Stomach smooth muscle (tissue), 2 donors: Measurements from ENCODE around the gene TMPRSS3.

Source experiments
- H3K27ac ChIP-seq: one replicate; pipeline ENCODE4 v1.7.0; 2013; ENCODE audit warnings: mild to moderate bottlenecking, low read length, inconsistent platforms
- H3K27me3 ChIP-seq, 2 donors: one replicate each; pipeline ENCODE4 v1.7.0; 2013; ENCODE audit warnings: low read length in 2 of 2; ENCODE audit not compliant: insufficient read depth in 2 of 2, control insufficient read depth in 1 of 2
- H3K36me3 ChIP-seq, 2 donors: one replicate each; pipeline ENCODE4 v1.7.0; 2013; ENCODE audit warnings: low read length in 2 of 2; ENCODE audit not compliant: control insufficient read depth in 2 of 2, insufficient read depth in 2 of 2
- H3K4me1 ChIP-seq: one replicate; pipeline ENCODE4 v1.7.0; 2013; ENCODE audit warnings: low read length; ENCODE audit not compliant: control insufficient read depth, insufficient read depth
- H3K4me3 ChIP-seq, 2 donors: one replicate each; pipeline ENCODE4 v1.7.0; 2013; ENCODE audit warnings: low read length in 2 of 2
- H3K9ac ChIP-seq, 2 donors: one replicate each; pipeline ENCODE4 v1.7.0; 2013; ENCODE audit warnings: low read length in 2 of 2, mild to moderate bottlenecking in 1 of 2
- H3K9me3 ChIP-seq, 2 donors: one replicate each; pipeline ENCODE4 v1.7.0; 2013; ENCODE audit warnings: low read length in 2 of 2; ENCODE audit not compliant: control insufficient read depth in 2 of 2
- donor health status: healthy.
- donor health status: Pancreatic carcinoma.

Gene TMPRSS3

DNA sequence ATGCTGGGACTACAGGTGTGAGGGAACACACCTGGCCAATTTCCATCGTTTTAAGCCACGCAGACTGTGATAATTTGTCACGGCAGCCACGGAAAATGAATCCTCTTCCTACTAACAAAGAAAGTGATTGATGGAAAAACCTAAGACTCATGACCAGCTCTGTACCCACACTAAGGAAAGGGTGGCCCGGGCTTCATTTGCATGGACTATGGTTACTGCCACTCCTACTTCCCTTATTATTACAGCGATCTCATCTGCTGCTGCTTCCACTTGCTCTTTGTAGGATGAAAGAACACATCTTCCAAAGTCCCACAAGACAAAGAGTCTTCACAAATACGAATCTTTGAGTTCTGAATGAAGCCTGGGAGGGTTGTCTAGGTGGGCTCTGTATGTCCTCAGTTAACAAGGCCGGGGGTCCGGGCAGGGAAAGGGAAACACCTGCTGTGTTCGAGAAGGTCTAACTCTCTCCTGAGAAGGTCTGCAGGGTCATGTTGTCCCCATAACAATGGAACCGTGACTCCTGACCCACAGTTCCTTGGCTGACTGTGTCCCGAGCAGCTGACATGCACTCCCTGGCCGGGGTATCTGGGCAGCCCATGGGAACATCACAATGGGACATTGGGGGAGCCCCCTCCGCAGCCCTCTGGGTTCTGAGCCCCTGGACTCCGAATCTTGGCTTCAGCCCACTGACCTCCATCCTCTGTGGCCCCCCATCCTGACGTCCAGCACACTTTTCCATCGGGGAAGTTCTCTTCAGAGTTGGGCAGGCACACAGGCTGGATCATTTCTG, 16.2 kb downstream of the TMPRSS3 start:
- Histone ChIP-seq H3K4me1 (no peaks in the 10 kb centered on the region), H3K4me3 (no peak overlapping the region), H3K27me3 (peaks cover 7 to 20% of the 10 kb centered on the region in 2 donors), H3K27ac (no peak overlapping the region), H3K9ac (no peak overlapping the region), H3K9me3 (peaks cover 4 to 11% of the 10 kb centered on the region in 2 donors), H3K36me3 (no peaks in the 10 kb centered on the region)

DNA sequence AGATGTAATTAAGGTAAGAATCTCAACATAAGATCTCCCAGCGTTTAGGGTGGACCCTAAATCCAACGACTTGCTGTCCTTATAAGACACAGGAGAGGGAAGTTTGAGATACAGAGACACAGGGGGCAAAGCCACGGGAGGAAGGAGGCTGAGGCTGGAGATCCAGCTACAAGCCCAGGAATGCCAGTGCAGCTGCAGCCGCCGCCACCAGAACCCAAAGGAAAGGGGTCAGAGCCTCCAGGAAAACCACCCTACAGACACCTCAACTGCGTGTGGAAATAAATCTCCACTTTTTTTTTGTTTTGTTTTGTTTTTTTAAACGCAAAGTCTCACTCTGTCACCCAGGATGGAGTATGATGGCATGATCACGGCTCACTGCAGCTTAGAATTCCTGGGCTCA, 17.4 kb downstream of the TMPRSS3 start:
- Histone ChIP-seq H3K36me3 (no peaks in the 10 kb centered on the region), H3K4me1 (no peaks in the 10 kb centered on the region), H3K9me3 (peaks cover 4 to 11% of the 10 kb centered on the region in 2 donors), H3K4me3 (no peak overlapping the region), H3K9ac (no peak overlapping the region), H3K27ac (no peak overlapping the region), H3K27me3 (peaks cover 9 to 21% of the 10 kb centered on the region in 2 donors)

- Histone ChIP-seq H3K9ac (no peak overlapping the region), H3K27ac (no peak overlapping the region), H3K9me3 (peaks cover 4 to 11% of the 10 kb centered on the region in 2 donors), H3K36me3 (no peaks in the 10 kb centered on the region), H3K4me3 (no peak overlapping the region), H3K27me3 (peaks cover 9 to 19% of the 10 kb centered on the region in 2 donors), H3K4me1 (no peaks in the 10 kb centered on the region)
Observed at GRCh38 chr21:42377951-42378340, 17.9 kb downstream of the TMPRSS3 start.

DNA sequence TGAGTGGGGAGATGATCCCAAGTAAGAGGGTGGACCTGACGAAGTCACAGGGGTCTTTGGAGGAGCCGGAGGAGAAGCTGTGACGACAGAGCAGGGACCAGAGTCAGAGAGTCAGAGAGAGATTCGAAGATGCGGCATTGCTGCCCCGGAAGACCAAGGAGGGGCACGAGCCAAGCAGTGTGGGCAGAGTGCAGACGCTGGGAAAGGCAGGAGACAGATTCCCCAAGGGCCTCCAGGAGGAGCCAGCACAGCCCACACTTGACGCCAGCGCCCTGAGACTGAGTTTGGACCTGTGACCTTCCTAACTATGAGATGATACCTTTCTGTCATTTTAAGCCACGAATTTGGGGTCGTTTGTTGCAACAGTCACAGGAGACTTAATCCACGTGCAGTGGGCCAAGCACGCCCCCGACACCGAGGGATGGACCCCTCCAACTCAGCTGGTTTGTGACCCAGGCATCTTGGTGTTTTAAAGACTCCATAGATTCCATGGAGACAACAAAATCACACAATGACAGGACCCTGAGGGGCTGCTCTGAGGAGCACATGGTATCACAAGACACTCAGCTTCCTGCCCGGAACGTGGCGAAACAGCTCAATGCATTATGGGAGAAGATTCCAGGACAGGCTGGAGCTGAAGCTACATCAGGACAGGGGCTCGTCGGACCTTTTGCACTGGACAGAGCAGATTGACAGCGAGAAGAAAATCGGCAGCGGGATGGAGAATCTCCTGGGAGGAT, 18.5 kb downstream of the TMPRSS3 start:
- H3K9ac ChIP-seq = no peak overlapping the region
- no peaks in the 10 kb centered on the region for H3K36me3 ChIP-seq
- no peaks in the 10 kb centered on the region for H3K4me1 ChIP-seq
- H3K4me3 ChIP-seq = no peak overlapping the region
- no peak overlapping the region for H3K27ac ChIP-seq
- peaks cover 4 to 11% of the 10 kb centered on the region in 2 donors for H3K9me3 ChIP-seq
- H3K27me3 ChIP-seq = peaks cover 9 to 18% of the 10 kb centered on the region in 2 donors

- Histone ChIP-seq H3K27me3 (peaks cover 9 to 16% of the 10 kb centered on the region in 2 donors), H3K9ac (no peak overlapping the region), H3K27ac (no peak overlapping the region), H3K4me1 (no peaks in the 10 kb centered on the region), H3K36me3 (no peaks in the 10 kb centered on the region), H3K4me3 (no peak overlapping the region), H3K9me3 (peaks cover 0 to 3% of the 10 kb centered on the region in 2 donors)
Observed at GRCh38 chr21:42376338-42376982, 19.4 kb downstream of the TMPRSS3 start.

- H3K4me1 ChIP-seq = no peaks in the 10 kb centered on the region
- no peak overlapping the region for H3K9ac ChIP-seq
- no peak overlapping the region for H3K4me3 ChIP-seq
- no peaks in the 10 kb centered on the region for H3K9me3 ChIP-seq
- no peaks in the 10 kb centered on the region for H3K36me3 ChIP-seq
- no peak overlapping the region for H3K27ac ChIP-seq
- H3K27me3 ChIP-seq = peaks cover 9 to 16% of the 10 kb centered on the region in 2 donors
Observed at GRCh38 chr21:42375966-42376337, 19.9 kb downstream of the TMPRSS3 start.

GRCh38 chr21:42375506-42375905, 20.3 kb downstream of the TMPRSS3 start:
- Histone ChIP-seq H3K27me3 (peaks cover 9 to 17% of the 10 kb centered on the region in 2 donors), H3K9ac (no peak overlapping the region), H3K9me3 (no peaks in the 10 kb centered on the region), H3K36me3 (no peaks in the 10 kb centered on the region), H3K4me1 (no peaks in the 10 kb centered on the region), H3K27ac (no peak overlapping the region), H3K4me3 (no peak overlapping the region)

DNA sequence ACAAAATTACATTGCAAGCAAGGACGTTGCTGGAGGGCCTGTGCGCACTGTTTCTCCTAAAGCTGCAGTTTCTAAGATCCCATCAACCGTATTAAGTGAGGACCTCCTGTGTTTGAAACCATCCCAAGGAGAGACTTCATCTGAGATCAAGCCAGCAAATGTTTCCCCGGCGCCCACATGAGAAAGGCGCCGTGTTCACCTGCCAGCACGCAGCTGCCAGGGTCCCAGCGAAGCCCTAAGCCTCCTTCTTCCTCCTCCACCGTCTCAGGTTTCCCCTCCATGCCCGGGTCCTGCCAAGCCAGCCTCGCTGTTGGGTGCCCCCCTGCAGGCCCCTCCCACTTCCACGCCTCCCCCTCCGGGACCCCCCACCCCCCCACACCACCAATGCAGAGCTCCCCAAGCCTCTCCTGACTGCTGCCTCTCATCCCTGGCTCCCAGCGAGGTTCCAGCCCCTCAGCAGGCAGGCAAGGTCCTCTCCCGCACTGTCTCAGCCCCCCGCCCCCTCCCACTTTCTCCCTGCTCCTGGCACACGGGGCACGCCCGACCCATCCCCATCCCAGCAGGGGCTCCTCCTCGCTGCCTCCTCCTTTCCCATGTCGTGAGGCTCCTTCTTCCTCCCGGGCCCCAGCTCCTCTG, 20.9 kb downstream of the TMPRSS3 start:
- Histone ChIP-seq H3K27me3 (peaks cover 12 to 20% of the 10 kb centered on the region in 2 donors), H3K9ac (no peak overlapping the region), H3K36me3 (no peaks in the 10 kb centered on the region), H3K4me1 (no peaks in the 10 kb centered on the region), H3K27ac (no peak overlapping the region), H3K4me3 (no peak overlapping the region), H3K9me3 (no peaks in the 10 kb centered on the region)

- H3K9ac ChIP-seq = no peak overlapping the region
Observed at GRCh38 chr21:42374457-42374856, 21.4 kb downstream of the TMPRSS3 start.

DNA sequence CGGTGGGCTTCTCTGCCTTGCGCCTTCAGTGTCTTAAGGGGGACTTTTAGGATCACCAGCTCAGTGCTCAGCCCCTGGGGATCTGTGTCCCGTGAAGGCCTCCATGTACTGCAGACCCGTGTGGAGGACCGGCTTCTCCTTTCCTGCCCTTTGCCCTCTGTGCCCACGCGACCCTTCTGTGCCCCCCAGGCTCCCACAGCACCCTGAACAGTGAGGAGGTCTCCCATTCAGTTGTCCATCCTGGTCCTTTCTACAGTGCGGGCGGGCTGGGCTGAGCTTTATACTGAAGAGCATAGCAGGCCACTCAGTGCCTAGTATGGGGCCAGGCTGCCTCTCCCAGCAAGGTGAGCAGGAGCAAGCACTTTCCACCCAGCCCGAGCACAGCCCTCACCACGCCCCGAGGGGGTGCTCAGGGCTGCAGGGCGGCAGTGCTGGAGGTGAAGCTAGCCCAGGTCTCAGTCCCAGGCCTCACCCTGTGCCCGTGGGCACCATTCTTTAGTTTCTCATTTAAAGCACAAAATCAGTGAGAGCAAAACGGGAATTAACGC, 21.9 kb downstream of the TMPRSS3 start:
- Histone ChIP-seq H3K4me1 (no peaks in the 10 kb centered on the region), H3K27me3 (peaks cover 12 to 20% of the 10 kb centered on the region in 2 donors), H3K9me3 (no peaks in the 10 kb centered on the region), H3K9ac (no peak overlapping the region), H3K4me3 (no peak overlapping the region), H3K27ac (no peak overlapping the region), H3K36me3 (no peaks in the 10 kb centered on the region)

More at GRCh38 chr21:42374457-42374856, 21.4 kb downstream of the TMPRSS3 start:
- no peak overlapping the region for H3K4me3 ChIP-seq
- peaks cover 12 to 20% of the 10 kb centered on the region in 2 donors for H3K27me3 ChIP-seq
- H3K36me3 ChIP-seq = no peaks in the 10 kb centered on the region
- H3K27ac ChIP-seq = no peak overlapping the region
- no peaks in the 10 kb centered on the region for H3K4me1 ChIP-seq
- H3K9me3 ChIP-seq = no peaks in the 10 kb centered on the region
